Colonic mucosa (tissue), 4 donors: Measurements from ENCODE around the gene THSD4. TPM values are rescaled to one million over a fixed set of nuclear protein-coding genes. Genes with fewer than 3 reads are reported as not detected.

Source experiments
- DNase-seq: peaks from one replicate; pipeline ENCODE4 v3.0.0-alpha.2; 2020
- H3K27ac ChIP-seq: fragments of 200-600 bp; one replicate; pipeline ENCODE4 v1.8.0; 2021
- H3K27me3 ChIP-seq: fragments of 200-600 bp; one replicate; pipeline ENCODE4 v1.8.0; 2021
- H3K36me3 ChIP-seq: fragments of 200-600 bp; one replicate; pipeline ENCODE4 v1.8.0; 2021
- H3K4me1 ChIP-seq: fragments of 200-600 bp; one replicate; pipeline ENCODE4 v1.8.0; 2021; ENCODE audit warnings: mild to moderate bottlenecking
- H3K4me3 ChIP-seq: fragments of 200-600 bp; one replicate; pipeline ENCODE4 v1.8.0; 2021
- H3K9ac ChIP-seq, 2 donors: one replicate each; pipeline ENCODE4 v1.7.0; 2013; ENCODE audit warnings: control low read depth in 2 of 2, low read depth in 2 of 2, low read length in 2 of 2
- H3K9me3 ChIP-seq: fragments of 200-600 bp; one replicate; pipeline ENCODE4 v1.8.0; 2021
- intact Hi-C: fragments of 100-400 bp; cut with DNase I; formaldehyde crosslinking; loops from one replicate; pipeline ENCODE4 v1.14.1; 2022
- total RNA-seq, 2 donors: library from RNA; stranded (reverse); fragmentation: NEBNext Ultra II Directional in 1 of 2; extraction: Animal tissue kit (Norgen Biotek cat#: 25700) in 1 of 2; gene quantifications; one replicate each; pipeline ENCODE4 v1.2.1, GENCODE V29; 2021
- TF ChIP-seq, protein P1 (sequence below): fragments of 200-600 bp; IDR thresholded peaks from one replicate; pipeline ENCODE4 v1.8.0; 2022; ENCODE audit warnings: antibody characterized with exemption, mild to moderate bottlenecking
- donor health status: healthy.
- donor health status: DM: no; HTN: no; CAD: no.
- donor health status: DM: no; HTN: no; CAD: no.

THSD4 gene
- total RNA-seq, 2 donors from 2014 or later = 18.8 to 23.5 TPM

DNA sequence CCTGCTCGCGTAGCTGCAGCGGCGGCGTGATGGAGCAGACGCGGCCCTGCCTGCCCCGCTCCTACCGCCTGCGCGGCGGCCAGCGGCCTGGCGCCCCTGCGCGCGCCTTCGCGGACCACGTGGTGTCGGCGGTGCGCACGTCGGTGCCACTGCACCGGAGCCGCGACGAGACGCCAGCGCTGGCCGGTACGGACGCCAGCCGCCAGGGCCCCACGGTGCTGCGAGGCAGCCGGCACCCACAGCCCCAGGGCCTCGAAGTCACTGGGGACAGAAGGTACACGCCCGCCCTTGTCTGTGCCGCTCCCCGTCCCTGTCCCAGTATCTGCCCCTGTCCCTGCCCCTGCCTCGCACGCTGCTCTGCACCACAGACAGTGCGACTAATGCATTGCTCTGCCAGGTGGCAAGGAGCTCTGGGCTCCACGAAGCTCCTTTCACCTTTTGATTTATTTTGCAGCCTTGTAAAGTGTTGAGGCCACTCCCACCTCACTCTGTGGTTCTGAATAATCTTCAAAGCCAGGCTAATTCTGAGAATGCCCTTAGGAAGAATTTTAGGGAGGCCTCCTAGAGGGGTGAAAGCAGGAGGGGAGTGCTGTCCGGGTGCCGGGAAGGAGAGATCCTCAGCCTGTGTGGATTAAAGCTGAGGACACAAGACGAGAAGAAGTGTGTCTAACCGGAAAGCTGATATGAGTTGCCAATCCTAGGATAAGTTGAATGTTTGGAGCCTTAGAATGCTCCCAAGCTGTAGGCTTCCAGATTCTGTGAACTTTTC lies 100.0 kb downstream of the THSD4 start:
- Histone ChIP-seq H3K4me3 (no peak overlapping the region), H3K4me1 (no peaks in the 10 kb centered on the region), H3K9me3 (no peaks in the 10 kb centered on the region), H3K36me3 (no peaks in the 10 kb centered on the region), H3K27ac (no peak overlapping the region), H3K9ac (no peak overlapping the region), H3K27me3 (no peaks in the 10 kb centered on the region)
- TF ChIP-seq, protein P1, sequence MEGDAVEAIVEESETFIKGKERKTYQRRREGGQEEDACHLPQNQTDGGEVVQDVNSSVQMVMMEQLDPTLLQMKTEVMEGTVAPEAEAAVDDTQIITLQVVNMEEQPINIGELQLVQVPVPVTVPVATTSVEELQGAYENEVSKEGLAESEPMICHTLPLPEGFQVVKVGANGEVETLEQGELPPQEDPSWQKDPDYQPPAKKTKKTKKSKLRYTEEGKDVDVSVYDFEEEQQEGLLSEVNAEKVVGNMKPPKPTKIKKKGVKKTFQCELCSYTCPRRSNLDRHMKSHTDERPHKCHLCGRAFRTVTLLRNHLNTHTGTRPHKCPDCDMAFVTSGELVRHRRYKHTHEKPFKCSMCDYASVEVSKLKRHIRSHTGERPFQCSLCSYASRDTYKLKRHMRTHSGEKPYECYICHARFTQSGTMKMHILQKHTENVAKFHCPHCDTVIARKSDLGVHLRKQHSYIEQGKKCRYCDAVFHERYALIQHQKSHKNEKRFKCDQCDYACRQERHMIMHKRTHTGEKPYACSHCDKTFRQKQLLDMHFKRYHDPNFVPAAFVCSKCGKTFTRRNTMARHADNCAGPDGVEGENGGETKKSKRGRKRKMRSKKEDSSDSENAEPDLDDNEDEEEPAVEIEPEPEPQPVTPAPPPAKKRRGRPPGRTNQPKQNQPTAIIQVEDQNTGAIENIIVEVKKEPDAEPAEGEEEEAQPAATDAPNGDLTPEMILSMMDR = no peak
- intact Hi-C loops = no loop called here
- no peak for DNase-seq

DNA sequence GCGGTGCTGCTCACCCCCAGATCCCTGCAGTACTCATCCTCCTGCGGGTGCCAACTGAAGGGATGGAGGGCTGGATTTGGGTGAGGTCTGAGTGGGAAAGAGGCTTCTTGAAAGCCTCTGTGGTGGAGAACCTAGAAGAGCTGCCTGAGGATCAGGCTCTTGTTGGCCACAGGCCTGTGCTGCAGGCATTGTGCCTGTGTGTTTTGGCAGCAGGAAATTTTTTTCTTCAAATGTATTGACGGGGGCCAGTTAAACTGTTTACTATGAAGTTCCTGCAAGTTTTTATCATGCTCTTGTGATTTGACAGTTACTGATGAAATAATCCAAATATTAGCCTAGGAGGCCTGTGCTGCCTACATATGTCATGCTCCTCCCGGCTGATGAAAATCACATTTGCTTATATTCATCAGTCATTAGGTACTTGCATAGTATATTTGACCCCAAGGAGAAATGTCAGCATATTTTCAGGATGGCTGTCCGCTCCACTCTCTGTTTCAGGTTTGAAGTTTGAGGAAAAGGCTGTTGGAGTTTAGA lies 103.1 kb downstream of the THSD4 start:
- Histone ChIP-seq H3K9ac (no peak overlapping the region), H3K9me3 (no peaks in the 10 kb centered on the region), H3K27ac (no peak overlapping the region), H3K4me1 (no peaks in the 10 kb centered on the region), H3K36me3 (no peaks in the 10 kb centered on the region), H3K4me3 (no peak overlapping the region), H3K27me3 (no peaks in the 10 kb centered on the region)
- intact Hi-C loops = no loop called here
- DNase-seq = no peak
- TF ChIP-seq, protein P1 = no peak

DNA sequence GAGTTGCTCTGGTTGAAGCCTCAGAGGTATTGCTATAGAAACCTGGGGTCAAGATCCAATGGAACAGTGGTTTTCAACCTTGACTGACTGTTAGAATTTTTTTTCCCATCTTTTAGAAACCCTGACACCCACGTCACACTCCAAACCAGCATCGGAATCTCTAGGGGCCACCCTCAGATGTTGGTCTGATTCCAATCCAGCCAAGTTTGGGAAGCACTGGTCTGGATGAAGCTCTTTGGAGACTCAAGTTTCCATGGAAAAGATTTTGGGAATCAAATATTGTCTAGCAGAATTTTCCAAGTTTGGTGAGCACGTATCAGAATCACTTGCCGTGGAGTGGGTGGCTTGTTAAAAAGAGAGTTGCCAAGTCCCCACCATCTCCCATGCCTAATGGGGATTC lies 103.8 kb downstream of the THSD4 start:
- Histone ChIP-seq H3K27me3 (no peaks in the 10 kb centered on the region), H3K36me3 (no peaks in the 10 kb centered on the region), H3K4me1 (no peaks in the 10 kb centered on the region), H3K4me3 (no peak overlapping the region), H3K9ac (no peak overlapping the region), H3K27ac (no peak overlapping the region), H3K9me3 (no peaks in the 10 kb centered on the region)
- DNase-seq = no peak
- intact Hi-C loops = no loop called here
- TF ChIP-seq, protein P1 = no peak

DNA sequence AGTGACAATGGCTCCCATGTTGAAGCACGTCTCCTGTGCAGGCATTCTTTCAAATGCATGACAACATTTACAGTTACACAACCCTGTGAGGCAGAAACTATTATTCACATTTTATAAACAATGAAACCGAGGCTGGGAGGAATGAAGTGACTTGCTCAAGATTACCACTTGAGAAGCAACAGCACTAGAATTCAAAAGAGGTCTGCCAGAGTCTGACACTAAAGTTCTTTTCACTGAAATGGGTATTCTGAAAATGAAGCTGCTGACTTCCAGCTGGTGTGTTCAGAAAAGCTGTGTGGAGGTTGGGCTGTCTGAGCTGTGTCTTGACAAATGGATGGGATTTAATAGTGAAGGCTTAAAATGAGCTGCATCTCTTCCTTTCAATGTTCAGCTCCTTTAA lies 104.4 kb downstream of the THSD4 start:
- no peak overlapping the region for H3K27ac ChIP-seq
- no peaks in the 10 kb centered on the region for H3K4me1 ChIP-seq
- H3K4me3 ChIP-seq = no peak overlapping the region
- H3K9me3 ChIP-seq = no peaks in the 10 kb centered on the region
- no peak overlapping the region for H3K9ac ChIP-seq
- intact Hi-C loops = no loop called here
- no peaks in the 10 kb centered on the region for H3K36me3 ChIP-seq
- TF ChIP-seq, protein P1 = no peak
- H3K27me3 ChIP-seq = no peaks in the 10 kb centered on the region
- no peak for DNase-seq

DNA sequence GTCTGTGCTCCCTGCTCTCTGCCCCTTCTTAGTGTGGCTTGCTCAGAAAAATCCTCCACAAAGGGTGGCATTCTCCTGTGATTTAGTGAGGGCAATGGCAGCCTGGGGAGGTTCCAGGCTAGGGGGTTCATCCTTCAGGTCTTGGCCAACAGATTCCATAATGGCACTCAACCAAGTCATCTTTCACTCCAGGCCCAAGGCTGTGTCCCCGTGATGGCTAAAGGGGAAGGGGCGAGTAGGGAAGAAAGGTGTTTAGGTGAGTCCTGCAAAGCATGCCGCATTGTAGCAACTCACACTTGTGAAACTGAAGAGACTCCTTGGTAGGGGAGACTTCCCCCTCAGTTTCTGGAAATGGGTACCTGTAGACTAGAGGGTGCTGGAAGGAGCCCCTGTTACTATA lies 105.6 kb downstream of the THSD4 start:
- Histone ChIP-seq H3K27me3 (no peaks in the 10 kb centered on the region), H3K27ac (no peak overlapping the region), H3K9me3 (no peaks in the 10 kb centered on the region), H3K9ac (no peak overlapping the region), H3K4me3 (no peak overlapping the region), H3K4me1 (no peaks in the 10 kb centered on the region), H3K36me3 (no peaks in the 10 kb centered on the region)
- TF ChIP-seq, protein P1 = no peak
- DNase-seq = no peak
- intact Hi-C loops = no loop called here
